Mucosa of gallbladder (tissue), 1 donor: Measurements from ENCODE around the gene PDE1A. TPM values are rescaled to one million over a fixed set of nuclear protein-coding genes. Genes with fewer than 3 reads are reported as not detected.

Experiments used
- DNase-seq: peaks from one replicate; pipeline ENCODE4 v3.0.0-alpha.2; 2020; ENCODE audit warnings: low spot score
- total RNA-seq: library from RNA; stranded (reverse); gene quantifications from one replicate; pipeline ENCODE4 v1.2.1, GENCODE V29; 2021
- donor health status: DM: no; HTN: no; CAD: no.

Gene PDE1A
- total RNA-seq = 27.8 TPM

DNA sequence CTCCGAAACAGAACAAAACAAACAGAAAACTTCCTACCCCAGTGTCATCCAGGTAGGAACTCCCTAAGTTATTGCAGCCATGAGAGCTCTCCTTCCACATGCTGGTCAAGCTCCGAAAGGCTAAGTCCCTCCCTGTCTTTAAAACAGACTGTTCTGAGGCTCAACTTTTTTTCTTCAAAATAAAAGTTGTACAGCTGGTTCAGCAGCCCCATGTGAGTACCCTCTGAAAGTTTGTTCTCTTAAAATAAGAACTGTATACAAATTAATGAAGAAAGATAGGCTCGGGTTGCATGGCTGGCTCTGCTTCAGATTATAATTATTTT lies at the start of gene PDE1A:
Gene PDE1A (minus strand): TSS at position 119 of the 323 bp plus-strand sequence.
- no peak for DNase-seq

DNA sequence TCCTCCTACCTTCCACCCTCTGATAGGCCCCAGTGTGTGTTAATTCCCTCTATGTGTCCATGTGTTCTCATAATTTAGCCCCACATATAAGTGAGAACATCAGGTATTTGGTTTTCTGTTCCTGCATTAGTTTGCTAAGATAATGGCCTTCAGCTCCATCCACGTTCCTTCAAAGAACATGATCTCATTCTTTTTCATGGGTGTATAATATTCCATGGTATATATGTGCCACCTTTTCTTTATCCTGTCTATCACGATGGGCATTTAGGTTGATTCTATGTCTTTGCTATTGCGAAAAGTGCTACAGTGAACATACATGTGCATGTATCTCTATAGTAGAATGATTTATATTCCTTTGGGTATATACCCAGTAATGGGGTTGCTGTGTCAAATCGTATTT lies 46.8 kb upstream of the PDE1A start:
- DNase-seq = no peak

DNA sequence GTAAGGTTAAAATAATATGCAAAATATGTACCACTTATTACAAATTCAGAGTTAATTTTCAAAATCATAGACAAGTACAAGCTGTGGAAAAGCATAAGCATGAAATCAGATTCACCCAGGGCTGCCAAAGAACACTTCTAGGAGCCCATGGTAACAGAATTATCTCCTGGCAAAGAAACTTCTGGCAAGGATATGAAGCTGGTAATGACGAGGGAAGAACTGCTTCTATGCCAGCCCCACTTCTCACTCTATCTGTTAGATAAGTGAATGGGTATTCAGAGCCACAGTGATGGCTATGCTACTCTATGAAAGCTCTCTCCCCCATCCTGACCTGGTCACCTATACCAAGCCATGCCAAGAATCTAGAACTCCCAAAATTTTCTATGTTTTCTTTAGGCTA lies 36.9 kb upstream of the PDE1A start:
- DNase-seq = no peak

DNA sequence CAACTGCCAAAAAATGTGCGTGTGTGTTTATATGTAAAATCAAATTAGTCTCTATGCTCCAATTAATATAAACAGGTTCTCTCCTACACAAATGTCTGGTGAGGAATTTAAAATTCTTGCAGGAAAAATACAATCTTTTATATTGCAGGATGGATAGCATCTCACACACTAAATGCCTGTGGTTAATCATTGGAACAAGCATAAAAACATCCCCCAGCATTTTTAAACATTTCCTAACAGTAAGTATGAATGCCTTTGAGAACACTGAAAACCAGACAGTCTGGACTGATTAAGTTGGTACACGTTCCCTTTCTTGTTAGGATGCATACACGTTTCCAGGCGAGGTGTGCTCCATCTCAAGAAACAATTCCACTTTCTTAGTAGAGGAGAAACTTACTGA lies 29.9 kb upstream of the PDE1A start:
- DNase-seq = no peak

DNA sequence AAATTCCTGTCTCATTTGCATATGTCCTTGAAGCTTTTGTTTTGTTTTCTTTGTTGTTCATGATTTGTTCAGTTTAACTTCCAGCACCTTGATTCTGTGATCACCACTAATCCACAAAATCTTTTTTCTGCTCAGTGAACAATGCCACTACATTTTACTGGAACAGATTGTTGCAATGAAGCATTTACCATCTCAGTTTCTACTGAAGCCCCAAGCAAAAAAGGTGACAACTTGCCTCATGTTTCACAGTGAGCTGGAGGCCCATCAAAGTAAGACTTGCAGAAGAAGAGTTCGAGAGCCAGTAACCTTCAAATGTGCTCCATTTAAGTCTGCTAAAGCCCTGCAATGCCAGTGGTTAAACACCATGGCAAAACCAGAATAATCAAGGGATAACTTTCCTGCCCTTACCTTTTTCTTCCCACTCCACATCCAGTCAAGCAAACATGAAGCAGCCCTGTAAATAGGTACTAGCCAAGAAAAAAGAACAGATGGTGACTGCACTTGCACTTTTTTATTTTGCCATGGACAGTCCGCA lies 25.7 kb upstream of the PDE1A start:
- no peak for DNase-seq

DNA sequence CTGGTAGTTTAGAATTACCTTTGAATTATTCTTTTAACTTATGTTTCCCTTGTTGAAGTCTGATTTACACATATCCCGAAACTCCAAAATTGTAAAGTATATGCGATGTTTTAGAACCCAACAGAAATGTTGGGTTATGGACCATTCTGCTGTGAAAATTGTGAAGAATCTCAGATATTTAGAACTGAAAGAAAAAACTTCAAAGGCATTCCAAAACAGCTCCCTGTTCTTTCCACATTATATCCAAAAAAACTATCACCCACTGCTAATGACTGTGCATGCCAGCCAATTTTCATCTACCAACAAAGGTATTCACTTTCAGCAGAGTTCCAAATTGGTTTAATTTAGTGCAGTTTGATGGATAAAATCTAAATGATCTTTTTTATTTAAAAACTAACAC lies 21.5 kb upstream of the PDE1A start:
- no peak for DNase-seq

DNA sequence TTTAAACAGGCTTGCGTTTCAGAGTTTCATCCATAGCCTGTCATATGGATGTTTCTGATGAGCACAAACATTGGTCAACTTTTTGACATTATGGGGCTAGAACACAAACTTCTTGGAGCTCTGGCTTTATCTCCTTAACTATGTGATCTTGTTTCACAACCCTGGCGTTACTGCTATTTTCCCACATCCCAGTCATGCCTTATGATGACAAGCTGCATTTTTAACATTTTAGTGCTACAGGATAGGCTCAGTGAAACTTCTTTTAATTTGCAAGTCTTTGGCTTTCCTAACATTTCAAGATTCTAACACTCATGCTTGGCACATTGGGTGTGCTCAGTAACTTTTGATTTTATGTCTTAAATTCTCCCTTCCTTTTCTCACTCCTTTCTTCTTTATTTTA lies 21.0 kb upstream of the PDE1A start:
- DNase-seq = no peak

DNA sequence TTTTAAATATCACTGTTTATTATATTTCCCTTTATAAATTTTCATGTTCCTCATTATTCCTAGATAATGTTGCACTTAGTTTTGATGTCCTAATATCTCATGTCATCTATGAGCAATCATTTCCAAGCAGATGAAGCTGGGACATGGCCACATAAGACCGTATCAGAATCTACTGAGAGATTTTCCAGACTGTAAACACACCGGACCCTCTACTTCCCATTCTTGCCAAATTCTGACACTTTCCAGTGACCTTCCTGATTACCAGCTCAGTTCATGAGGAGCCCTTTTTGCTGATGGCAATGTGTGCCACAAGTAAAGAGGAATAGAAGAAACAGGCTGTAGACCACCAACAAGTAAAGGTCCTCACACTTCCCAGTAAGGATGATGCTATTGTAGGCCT lies 20.3 kb upstream of the PDE1A start:
- DNase-seq = no peak

DNA sequence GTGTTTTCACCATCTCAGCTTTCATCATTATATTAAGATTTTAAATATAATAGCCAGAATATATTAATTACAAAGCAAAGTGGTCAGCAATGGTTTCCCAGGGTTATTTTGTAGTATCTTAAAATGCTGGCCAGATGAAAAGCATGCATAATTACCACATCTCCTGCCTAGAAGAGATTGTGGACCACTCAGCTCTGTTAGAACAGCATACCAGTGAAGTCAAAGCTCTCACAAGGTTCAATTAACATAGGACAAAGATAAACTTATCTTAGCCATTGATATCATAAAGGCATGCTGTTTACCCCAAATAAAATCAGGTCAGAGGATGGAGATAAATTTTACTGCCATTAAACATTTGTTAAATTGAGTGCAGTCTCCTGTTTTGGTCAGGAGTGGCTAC lies 19.3 kb upstream of the PDE1A start:
- no peak for DNase-seq

DNA sequence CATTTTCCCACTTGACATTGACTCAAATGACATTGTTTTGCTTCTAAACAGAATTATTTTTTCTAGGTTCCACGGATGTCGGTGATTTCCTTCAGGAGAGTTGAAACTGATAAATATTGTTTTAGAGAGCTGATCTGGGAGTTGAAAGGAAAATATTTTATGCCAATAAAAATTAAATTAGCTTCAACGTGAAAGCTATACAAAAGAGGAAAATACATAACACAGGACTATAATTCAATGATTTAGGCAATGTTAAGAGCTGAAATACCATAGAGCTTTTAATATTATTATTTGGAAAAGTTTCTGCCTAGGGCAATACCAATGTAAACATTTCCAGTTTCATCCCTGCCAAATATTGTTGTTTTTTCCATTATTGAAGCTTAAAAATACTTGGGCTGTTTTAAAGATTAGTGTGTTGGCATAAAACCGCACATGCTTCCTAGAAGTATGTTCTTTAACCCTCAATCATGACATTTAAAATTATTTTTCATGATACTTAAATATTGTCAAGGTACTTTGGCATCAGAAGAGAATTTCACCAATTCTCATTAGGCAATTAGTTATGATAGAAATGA lies 18.6 kb upstream of the PDE1A start:
- DNase-seq = no peak

DNA sequence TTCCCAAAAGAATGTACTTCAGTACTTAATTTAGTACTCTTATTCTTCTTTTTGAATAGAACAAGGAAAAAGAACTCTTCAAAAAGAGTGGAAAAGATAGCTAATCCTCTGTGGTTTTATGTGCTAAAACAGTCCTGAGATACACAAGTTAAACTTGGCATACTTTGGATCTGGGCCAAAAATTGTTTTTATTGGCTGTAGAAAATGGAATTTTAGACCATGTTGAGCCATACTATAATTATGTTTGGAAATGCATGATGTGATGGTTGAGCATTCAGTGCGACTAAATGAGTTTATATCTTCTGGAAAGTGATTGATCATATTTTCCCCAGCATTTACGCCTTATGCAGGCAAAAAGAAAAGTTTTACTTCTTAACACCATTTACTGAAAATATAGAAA lies 18.0 kb upstream of the PDE1A start:
- DNase-seq = no peak

DNA sequence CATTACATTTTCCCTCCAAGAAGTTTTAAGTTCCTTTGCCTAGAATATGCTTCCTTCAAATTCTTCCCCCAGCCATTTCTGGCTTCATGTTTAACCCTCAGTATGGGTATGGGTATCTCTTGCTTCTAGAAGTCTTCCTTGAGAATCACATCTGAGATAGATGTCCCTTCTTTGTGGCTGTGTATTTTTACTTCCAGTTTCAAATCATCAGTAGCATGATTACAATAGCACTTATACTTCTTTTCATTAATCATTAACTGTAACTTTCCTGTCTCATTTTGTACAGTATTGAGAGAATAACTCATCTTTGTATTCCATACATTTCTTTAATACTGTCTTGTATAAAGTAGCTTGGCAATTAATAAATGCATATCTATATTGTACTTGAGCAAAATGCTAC lies 17.3 kb upstream of the PDE1A start:
- no peak for DNase-seq

DNA sequence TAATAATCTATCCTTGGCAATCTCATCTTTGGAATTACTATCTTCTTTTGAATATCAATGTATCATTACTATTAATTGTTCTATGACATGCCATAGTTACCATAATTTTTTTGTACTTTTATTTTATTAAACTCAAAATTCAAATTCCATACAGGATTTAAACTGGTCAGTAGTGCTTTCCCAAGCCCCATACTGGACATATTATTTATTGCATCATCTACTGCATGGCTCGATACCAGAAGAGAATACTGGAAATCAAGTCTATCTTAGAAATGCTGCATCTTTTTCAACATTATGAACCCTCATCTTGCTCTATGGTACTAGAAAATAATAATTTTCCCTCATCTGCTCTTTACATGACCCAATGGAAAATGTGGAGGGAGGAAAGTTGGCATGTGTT lies 9.4 kb upstream of the PDE1A start:
- no peak for DNase-seq

DNA sequence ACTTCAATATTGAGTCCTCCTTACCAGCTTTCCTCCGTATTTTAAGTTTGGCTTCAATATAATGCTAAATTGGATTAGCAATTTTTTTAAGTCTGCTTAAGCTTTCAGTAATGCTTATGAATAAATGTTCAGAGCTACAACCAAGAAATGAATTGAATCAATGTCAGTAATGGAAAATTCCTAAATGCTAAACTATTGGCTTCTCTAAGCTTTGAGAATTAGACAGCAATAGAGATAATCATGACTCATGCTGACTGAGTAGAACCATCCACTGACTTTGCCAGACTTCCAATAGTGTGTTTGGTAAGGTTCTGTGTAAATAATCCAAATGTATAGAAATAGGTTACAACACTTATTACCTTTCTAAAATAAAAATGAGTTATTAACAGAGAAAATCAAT lies 8.9 kb upstream of the PDE1A start:
- DNase-seq = no peak

DNA sequence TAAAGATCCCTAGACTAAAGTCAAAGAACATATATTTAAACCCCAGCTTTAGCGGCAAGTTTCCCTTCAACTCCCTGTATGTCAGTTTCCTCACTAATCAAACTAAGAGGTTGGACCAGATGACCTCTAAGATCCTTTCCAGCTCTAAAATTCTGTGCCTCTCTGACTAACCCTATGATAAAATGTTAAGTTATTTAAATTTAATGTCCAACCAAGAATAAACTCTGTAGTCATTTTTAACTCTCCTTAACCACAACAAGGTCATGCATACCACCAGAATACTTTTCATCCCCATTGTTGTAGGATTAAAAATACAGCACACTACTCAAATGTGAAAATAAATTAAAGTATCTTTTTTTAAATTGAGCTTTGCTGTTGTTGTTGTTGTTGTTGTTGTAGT lies 5.2 kb upstream of the PDE1A start:
- DNase-seq = no peak

DNA sequence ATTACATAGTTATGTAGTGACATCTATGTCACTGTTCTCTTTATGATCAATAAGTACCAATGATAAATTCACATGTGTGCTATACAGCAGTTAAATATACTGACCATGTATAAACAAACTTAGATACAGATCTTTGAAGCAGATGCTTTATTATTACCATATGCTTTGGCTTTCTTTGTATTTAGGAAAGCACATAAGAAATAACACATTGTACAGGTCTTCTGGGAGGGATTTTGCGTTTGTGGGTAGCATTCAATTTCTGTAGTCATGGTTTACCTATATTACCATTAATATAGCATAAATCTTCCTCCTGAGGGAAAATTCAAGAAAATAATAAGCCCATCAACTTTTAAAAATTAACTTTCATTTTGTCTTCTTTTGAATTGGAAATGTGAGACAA lies 1.6 kb upstream of the PDE1A start:
- no peak for DNase-seq

DNA sequence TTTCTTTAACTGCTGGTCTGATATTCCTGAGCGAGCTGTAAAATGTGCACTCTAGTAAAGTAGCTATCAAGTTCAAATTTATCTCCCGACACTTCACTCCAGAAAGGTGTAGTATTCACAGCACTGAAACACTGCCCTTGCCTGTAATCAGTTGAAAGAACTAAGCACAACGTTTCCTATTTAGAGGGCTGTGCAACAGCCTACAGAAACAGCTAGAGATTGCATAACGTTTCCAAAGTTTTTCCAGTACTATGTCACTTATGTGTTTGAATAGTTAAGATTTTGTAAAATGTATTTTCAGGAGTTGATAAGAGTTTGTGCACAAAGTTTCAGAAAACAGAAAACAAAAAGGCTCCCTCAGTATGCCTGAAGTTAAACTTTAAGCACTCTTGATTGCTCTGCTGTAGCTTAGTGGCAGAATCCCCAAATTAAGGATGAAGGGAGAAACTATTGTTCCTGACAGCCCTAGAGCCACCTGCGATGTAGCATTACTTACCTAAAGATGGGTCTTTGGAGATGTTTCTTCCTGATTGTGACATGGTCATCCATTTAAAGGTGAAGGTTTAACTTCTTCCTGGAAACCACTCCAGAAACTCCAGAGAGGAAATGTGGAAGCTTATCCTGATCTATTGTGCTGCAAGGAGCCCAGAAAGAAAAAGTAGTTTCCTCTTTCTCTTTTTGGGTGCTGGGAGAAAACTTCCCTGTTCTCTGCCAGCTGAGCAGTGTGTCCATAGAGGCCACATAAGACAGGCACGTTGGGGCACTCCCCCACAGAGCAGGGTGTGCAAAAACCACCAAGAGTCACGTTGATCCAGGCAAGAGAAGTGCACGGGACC lies 536 bp downstream of the PDE1A start:
- no peak for DNase-seq

DNA sequence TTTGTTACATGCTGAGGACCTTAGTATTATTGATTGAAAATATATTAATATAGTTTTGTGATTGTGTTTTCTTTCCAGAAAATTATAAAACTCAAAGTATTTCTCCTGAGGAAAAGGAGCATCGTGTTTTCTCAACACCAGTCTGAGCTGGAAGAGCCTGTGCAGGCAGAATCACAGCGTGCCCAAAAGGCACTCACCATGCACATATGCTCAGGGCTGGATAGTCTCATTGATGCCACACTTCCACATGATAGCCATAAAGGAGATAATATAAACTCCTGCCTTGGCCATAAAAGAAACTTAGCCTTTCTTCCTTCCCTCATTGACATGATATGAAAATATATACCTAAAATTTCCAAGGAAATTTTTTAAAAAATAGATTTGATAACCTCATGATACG lies 4.0 kb downstream of the PDE1A start:
- no peak for DNase-seq

DNA sequence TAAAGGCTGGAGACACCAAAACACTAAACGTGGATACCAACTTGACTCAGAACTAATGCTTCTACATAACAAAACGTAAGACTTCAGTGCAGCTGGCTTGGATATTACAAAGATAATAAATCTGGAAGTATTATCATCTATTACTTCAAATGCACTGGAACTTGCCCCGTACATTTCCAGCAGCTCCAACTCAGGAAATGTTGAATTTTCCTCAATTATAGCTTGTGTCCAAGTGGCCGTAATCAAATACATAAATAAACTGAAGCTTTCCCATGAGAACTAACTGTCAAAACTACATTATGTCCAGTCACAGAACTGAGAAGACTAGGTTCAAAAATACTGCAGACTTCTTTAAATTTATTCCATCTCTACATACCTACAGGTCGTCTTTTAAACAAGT lies 6.2 kb downstream of the PDE1A start:
- DNase-seq = no peak

DNA sequence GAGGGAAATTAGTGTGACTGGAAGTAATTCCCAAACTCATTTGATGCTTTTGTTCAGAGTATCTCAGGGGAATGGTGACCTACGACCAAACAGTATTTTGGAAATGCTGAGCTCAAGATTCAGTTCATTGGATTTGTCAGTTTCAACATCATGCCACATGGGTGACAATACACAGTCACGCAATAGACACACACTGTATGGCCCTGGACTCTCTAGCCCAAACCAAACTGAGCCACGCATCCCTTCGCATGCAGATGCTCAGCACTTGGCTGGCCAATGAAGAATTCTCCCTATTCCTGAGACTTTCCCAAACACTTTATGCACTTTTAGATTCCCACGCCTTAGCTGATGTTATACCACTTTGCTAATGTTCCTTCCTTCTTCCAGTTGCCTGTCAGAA lies 10.0 kb downstream of the PDE1A start:
- no peak for DNase-seq

DNA sequence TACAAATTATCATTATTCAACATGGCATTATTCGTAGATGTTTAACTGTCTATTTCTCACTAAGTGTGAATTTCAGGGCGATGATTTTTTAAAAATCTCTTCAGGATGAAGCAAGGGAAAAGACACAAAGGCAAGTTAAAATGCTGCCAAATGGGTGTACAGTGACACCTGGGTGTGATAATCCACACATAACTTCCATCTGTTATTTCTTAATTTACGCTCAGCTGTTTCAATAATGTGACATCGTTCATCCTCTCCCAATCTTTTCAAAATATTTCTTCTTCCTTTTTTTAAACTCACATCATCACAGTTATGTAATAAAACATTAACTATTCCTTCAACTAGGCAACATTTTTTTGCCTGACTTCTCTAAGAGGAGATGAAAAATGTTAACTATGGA lies 10.6 kb downstream of the PDE1A start:
- DNase-seq = no peak

DNA sequence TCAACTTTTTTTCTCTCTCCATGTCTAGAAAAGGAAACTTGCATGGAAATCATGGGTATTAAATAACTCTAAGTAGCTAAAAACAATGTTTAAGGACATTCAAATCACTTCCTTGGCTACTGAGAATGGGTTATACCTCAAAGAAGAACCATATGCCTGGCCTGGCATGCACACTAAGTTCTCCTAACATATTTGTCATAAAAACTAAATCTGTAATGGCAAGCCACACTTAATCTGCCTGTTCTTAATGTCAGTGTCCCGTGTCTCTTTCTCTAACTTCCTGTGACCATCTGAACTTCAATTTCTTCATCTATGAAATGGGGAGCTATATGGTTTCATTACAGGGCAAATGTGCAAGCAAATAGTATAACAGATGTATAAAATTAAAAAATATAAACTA lies 11.1 kb downstream of the PDE1A start:
- no peak for DNase-seq

DNA sequence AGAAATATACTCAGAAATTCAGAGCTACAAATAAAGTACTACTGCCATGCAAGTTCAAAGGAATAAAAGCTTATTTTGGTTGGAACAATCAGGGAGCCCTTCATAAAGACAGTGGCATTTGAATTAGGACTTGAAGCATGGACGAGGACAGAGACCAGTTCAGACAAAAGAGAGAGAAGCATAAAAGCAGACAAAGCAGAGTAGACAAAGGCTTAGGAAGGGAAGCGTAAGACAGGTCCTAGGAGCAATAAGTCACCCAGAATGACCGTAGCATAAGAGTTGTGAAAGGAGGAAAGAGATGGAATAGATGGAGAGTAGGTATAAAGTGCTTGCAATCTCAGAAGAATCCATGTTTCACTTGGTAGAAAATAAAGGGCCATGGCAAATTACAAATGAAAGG lies 14.0 kb downstream of the PDE1A start:
- DNase-seq = no peak

DNA sequence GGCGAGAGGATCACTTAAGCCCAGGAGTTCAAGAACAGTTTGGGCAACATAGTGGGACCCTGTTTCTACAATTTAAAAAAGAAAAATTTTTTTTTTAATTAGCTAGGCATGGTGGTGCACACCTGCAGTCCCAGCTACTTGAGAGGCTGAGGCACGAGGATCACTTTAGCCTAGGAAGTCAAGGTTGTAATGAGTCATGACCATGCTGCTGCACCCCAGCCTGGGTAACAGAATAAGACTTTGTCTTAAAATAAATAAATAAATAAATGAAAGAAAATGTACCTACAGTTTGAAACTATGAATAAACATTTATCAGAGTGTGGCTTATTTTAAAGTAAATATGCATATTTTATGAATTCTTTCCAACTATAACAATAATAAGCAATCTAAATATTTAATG lies 16.7 kb downstream of the PDE1A start:
- no peak for DNase-seq
